SU-DHL-6 (cell line): ENCODE measurements around the gene AKR7A3.

ENCODE experiments used
- H2AFZ ChIP-seq: fragments of 200-600 bp; sonication (generic); 2 replicates; pipeline ENCODE4 v1.6.1; 2014; ENCODE audit warnings: low read depth, mild to moderate bottlenecking, moderate library complexity, mixed read lengths, antibody characterized with exemption, low read length; ENCODE audit not compliant: severe bottlenecking
- H3F3A ChIP-seq: fragments of 200-600 bp; shearing (Covaris generic); 2 replicates; pipeline ENCODE4 v1.6.0; 2016; ENCODE audit warnings: antibody characterized with exemption, mild to moderate bottlenecking; ENCODE audit not compliant: insufficient read depth
- H3K27ac ChIP-seq: fragments of 200-600 bp; sonication (generic); 2 replicates; pipeline ENCODE4 v1.5.1; 2016; ENCODE audit warnings: low read depth, mild to moderate bottlenecking, low read length, moderate library complexity, mixed read lengths
- H3K27me3 ChIP-seq: fragments of 200-600 bp; sonication (generic), shearing (Covaris generic); 2 replicates; pipeline ENCODE4 v1.6.0; 2014; ENCODE audit warnings: mild to moderate bottlenecking, low read length
- H3K36me3 ChIP-seq: fragments of 200-600 bp; sonication (generic); 2 replicates; pipeline ENCODE4 v1.6.1; 2014; ENCODE audit warnings: mild to moderate bottlenecking, low read length, mixed read lengths
- H3K4me2 ChIP-seq: fragments of 300-600, 200-600 bp; shearing (Covaris generic), sonication (generic); 2 replicates; pipeline ENCODE4 v1.6.0; 2014; ENCODE audit warnings: low read length, low read depth, mild to moderate bottlenecking; ENCODE audit not compliant: poor library complexity, severe bottlenecking
- H3K4me3 ChIP-seq: fragments of 200-600 bp; sonication (generic); 2 replicates; pipeline ENCODE4 v1.5.1; 2014; ENCODE audit warnings: antibody characterized with exemption, low read length, mild to moderate bottlenecking, mixed read lengths; ENCODE audit not compliant: insufficient read depth, poor library complexity, severe bottlenecking
- H3K79me2 ChIP-seq: fragments of 200-600 bp; sonication (generic); 2 replicates; pipeline ENCODE4 v1.6.1; 2014; ENCODE audit warnings: mild to moderate bottlenecking, low read length, moderate library complexity; ENCODE audit not compliant: insufficient read depth
- H3K9ac ChIP-seq: fragments of 200-600 bp; sonication (generic); 2 replicates; pipeline ENCODE4 v1.7.0; 2014; ENCODE audit warnings: mild to moderate bottlenecking, low read length
- H3K9me2 ChIP-seq: fragments of 200-600 bp; sonication (generic); replicated peaks from 2 replicates; pipeline ENCODE4 v1.6.1; 2014; ENCODE audit warnings: low read length; ENCODE audit not compliant: insufficient read depth
- H3K9me3 ChIP-seq: fragments of 200-600 bp; sonication (generic); 2 replicates; pipeline ENCODE4 v1.6.1; 2014; ENCODE audit warnings: low read length, mixed read lengths; ENCODE audit not compliant: insufficient read depth
- H4K20me1 ChIP-seq: fragments of 200-600 bp; sonication (generic); 2 replicates; pipeline ENCODE4 v1.6.1; 2014; ENCODE audit warnings: low read depth, mild to moderate bottlenecking, antibody characterized with exemption, low read length, moderate library complexity, mixed read lengths
- EZH2phosphoT487 ChIP-seq: fragments of 200-600 bp; sonication (generic), shearing (Covaris generic); conservative IDR thresholded peaks from 2 replicates; pipeline ENCODE4 v1.6.1; 2018; ENCODE audit warnings: mild to moderate bottlenecking, antibody characterized with exemption, low read length, moderate library complexity, mixed read lengths
- TF ChIP-seq, protein P1 (sequence below): fragments of 200-600 bp; sonication (generic); IDR thresholded peaks from one replicate; pipeline ENCODE4 v1.5.1; 2017; ENCODE audit warnings: antibody characterized with exemption, mild to moderate bottlenecking, low read length, moderate library complexity; ENCODE audit not compliant: insufficient read depth, poor library complexity, severe bottlenecking

Gene AKR7A3

DNA sequence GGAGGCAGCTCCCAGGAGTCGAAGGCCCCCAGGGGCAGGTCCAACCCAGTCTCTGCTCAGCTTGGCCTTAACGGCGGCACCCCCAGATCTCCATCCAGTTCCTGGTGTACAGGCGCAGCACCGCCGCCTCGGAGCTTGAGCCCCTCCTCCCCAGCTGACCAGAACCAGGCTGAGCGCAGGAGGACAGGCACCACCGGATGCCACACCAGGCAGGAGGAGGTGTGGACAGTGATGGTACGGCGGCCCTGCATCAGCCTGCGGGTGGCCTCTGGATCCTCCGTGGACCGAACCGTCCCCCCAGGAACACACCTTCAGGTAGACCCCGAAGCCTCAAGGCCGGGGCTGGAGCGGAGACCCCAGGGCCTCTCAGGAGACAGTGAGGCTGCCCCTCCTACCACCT, 39.9 kb upstream of the AKR7A3 start:
- Histone ChIP-seq H3K79me2 (no peaks in the 10 kb centered on the region), H2AFZ (no peak overlapping the region), H3F3A (no peaks in the 10 kb centered on the region), H3K4me3 (no peak overlapping the region), H4K20me1 (no peaks in the 10 kb centered on the region), H3K9me3 (no peaks in the 10 kb centered on the region), H3K9ac (no peak overlapping the region), H3K36me3 (no peaks in the 10 kb centered on the region), H3K27me3 (no peaks in the 10 kb centered on the region), H3K27ac (no peak overlapping the region), H3K4me2 (no peak overlapping the region), H3K9me2 (no peaks in the 10 kb centered on the region)
- no peak for TF ChIP-seq EZH2phosphoT487
- TF ChIP-seq, protein P1, sequence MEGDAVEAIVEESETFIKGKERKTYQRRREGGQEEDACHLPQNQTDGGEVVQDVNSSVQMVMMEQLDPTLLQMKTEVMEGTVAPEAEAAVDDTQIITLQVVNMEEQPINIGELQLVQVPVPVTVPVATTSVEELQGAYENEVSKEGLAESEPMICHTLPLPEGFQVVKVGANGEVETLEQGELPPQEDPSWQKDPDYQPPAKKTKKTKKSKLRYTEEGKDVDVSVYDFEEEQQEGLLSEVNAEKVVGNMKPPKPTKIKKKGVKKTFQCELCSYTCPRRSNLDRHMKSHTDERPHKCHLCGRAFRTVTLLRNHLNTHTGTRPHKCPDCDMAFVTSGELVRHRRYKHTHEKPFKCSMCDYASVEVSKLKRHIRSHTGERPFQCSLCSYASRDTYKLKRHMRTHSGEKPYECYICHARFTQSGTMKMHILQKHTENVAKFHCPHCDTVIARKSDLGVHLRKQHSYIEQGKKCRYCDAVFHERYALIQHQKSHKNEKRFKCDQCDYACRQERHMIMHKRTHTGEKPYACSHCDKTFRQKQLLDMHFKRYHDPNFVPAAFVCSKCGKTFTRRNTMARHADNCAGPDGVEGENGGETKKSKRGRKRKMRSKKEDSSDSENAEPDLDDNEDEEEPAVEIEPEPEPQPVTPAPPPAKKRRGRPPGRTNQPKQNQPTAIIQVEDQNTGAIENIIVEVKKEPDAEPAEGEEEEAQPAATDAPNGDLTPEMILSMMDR = no peak

DNA sequence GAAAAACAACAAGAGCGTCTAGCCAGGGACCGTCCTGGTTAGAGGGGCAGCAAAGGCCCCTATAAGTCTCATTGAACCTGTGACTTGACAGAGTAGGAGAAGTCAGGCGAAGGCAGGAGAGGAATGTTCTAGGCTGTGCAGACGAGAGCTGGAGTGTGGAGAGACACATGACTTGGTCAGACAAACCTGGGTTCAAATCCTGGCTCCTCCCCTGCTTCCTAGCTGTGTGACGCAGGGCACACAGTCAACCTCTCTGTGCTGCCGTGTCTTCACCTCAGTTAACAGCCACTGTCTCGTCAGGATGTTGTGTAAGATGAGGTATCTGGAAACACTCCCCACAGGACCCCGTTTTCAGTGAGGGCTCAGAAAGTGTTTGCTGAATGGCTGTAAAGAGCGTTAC, 39.2 kb upstream of the AKR7A3 start:
- no peaks in the 10 kb centered on the region for H4K20me1 ChIP-seq
- no peak overlapping the region for H3K9ac ChIP-seq
- H3K9me2 ChIP-seq = no peaks in the 10 kb centered on the region
- H3K27me3 ChIP-seq = no peaks in the 10 kb centered on the region
- no peak for TF ChIP-seq EZH2phosphoT487
- TF ChIP-seq, protein P1 = no peak
- H3F3A ChIP-seq = no peaks in the 10 kb centered on the region
- no peaks in the 10 kb centered on the region for H3K9me3 ChIP-seq
- H3K79me2 ChIP-seq = no peaks in the 10 kb centered on the region
- H3K27ac ChIP-seq = no peak overlapping the region
- no peak overlapping the region for H3K4me2 ChIP-seq
- H2AFZ ChIP-seq = no peak overlapping the region
- no peaks in the 10 kb centered on the region for H3K36me3 ChIP-seq
- no peak overlapping the region for H3K4me3 ChIP-seq

DNA sequence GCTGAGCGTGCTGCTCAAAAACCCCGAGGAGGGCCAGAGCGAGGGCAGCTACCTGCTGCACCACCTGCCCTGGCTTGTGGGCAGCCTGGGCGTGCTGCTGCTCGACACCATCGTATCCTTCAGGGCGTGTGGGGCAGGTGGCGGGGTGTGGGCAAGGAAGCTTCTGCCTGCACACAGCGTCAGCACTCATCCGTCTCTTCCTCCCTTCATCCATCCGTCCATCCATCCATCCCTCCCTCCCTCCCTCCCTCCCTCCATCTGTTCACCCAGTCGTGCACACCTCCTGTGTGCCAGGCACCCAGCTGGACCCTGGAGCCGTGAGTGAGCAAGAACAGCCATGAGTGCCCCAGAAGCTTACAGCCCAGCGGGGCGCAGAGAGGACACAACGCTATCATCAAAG, 38.7 kb upstream of the AKR7A3 start:
- no peaks in the 10 kb centered on the region for H3K36me3 ChIP-seq

More for the DNA sequence above, 38.7 kb upstream of the AKR7A3 start:
- Histone ChIP-seq H3K9me2 (no peaks in the 10 kb centered on the region), H4K20me1 (no peaks in the 10 kb centered on the region), H3K9me3 (no peaks in the 10 kb centered on the region), H2AFZ (no peak overlapping the region), H3K9ac (no peak overlapping the region), H3K4me2 (no peak overlapping the region), H3K27ac (no peak overlapping the region), H3F3A (no peaks in the 10 kb centered on the region), H3K27me3 (no peaks in the 10 kb centered on the region), H3K79me2 (no peaks in the 10 kb centered on the region), H3K4me3 (no peak overlapping the region)
- TF ChIP-seq, protein P1 = no peak
- no peak for TF ChIP-seq EZH2phosphoT487
